DOHH2 (cell line): ENCODE measurements around the gene UBE2H.

Experiments
- CTCF ChIP-seq: fragments of 200-600 bp; sonication (generic); IDR thresholded peaks from one replicate; pipeline ENCODE4 v1.5.1; 2014; ENCODE audit warnings: antibody characterized with exemption, mild to moderate bottlenecking, low read depth, low read length; ENCODE audit not compliant: poor library complexity, severe bottlenecking
- EZH2phosphoT487 ChIP-seq: fragments of 200-600 bp; sonication (generic); IDR thresholded peaks from 2 replicates; pipeline ENCODE4 v1.6.1; 2017; ENCODE audit warnings: borderline replicate concordance, mild to moderate bottlenecking, antibody characterized with exemption, low read length, moderate library complexity, mixed read lengths

GRCh38 chr7:129948877-129949291, 3.9 kb downstream of the UBE2H start:
- TF ChIP-seq CTCF (no peak), EZH2phosphoT487 (no peak)
